IPS DF 4.7 (cell line): Measurements from ENCODE around the gene KLB.
A peak's percentile ranks its signal among the peaks of the same experiment; 100 is the strongest.
"Not testable (repeated sequence)": the region's sequence is repeated elsewhere in the genome, so short reads cannot be mapped to it uniquely, and the experiment has no call there.

Experiments used
- DNase-seq: peaks from one replicate; pipeline ENCODE4 v3.0.0-alpha.2; 2013; ENCODE audit warnings: low spot score; ENCODE audit errors: extremely low read depth

KLB gene

GRCh38 chr4:39426728-39427127, 20.0 kb downstream of the KLB start:
- no peak for DNase-seq

DNA sequence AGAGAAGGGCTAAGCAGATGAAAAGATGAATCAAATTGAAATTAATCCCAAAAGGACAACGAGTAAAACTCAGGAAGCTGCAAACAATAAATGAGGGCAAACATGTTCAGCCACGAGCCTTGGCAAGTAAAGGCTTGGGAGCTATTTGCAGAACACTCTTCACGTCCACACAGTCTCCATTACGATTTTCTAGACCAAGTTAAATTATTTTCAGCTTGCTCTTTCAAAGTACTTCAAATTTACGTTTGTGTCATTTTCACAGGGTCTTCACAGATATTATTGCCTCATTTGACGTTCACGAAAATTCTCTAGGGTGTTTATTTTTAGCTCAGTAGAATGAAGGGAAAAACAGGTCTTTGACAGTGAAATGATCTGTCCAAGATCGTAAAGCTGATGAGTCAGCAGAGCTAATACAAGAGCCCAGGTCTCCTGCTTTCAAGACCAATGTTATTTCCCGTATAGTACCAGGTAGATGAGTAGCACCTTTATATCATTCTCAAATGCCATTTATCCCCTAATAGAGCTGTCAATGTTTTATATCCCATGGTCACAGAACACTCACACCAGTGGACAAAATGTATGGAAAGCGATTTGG, 20.9 kb downstream of the KLB start:
- no peak for DNase-seq

DNA sequence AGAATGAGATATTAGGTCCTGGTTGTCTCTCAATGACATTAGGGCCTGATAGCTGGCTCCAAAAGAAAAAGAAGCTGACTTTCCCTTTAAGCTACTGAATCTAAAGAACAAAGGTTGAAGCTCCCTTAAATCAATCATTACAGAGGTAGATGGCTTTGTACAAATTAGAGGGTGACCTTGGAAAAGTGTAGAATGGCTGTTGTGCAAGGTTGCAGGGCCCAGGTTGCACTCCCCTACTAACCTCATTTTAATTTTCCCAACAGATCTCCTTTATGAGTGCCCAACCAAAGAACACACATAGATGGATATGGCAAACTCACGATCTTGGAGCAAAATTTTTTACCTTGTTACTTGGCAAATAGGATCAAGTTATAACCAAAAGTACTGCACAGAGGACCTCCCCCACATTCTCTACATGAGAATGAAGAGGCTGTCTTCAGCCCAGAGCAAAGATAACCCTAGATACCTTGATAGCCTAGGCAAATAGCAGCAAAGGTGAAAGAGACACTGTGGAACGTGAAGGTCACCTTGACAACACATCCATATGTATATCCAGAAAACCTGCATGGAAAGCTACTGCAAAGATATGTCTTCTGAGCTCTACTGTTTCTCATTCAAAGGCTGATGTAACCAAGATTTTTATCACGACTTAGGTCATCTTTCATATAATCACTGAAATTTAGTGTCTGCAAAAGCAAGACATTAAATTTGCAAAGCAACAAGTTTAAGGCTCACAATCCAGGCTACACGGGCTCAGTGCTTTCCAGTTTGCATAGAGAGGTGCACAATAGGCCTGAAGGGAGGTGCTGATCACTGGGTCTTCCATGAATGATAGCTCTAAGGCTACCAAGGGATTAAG, 23.0 kb downstream of the KLB start:
- DNase-seq, result no peak

- no peak for DNase-seq
These were observed 27.3 kb downstream of the KLB start for GRCh38 chr4:39433878-39434492.

- no peak for DNase-seq
These were observed 29.2 kb downstream of the KLB start for GRCh38 chr4:39435659-39436563.

DNA sequence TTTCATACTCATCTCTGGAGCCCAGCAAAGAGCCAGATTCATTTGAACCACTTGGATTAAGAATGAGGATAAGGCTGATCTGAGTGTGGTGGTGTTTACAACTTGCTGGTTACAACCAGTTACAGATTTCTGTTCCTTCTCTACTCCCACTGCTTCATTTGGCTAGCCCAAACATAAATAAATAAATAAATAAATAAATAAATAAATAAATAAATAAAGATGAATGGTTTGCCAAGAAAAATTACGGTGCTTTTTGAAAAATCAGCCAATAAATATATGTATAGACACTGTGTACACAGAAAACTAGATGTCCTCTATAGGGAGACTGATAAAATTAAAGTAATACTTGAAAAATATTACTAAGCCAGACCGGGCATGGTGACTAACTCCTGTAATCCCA, 34.9 kb downstream of the KLB start:
- DNase-seq, result no peak

DNA sequence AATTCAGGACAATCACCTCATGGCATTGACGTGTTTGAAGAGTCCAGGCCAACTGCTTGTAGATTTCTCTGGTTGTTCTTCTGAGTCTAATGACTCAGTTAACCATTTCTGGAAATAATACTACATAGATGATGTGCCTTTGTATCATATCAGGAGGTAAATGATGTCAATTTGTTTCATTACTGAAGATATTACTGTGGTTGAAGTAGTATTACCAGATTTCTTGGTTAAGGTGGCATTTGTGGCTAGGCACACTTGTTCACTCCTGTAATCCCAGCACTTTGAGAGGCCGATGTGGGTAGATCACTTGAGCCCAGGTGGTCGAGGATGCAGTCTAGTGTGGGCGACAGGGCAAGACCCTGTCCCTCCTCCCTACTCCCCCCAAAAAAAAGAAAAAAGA, 36.3 kb downstream of the KLB start:
- no peak for DNase-seq

DNA sequence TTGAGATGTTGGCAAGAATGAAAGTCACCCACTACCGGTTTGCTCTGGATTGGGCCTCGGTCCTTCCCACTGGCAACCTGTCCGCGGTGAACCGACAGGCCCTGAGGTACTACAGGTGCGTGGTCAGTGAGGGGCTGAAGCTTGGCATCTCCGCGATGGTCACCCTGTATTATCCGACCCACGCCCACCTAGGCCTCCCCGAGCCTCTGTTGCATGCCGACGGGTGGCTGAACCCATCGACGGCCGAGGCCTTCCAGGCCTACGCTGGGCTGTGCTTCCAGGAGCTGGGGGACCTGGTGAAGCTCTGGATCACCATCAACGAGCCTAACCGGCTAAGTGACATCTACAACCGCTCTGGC, 39.7 kb downstream of the KLB start:
- no peak for DNase-seq

- DNase-seq, result no peak
These were observed 40.3 kb downstream of the KLB start for GRCh38 chr4:39446842-39447573.

DNA sequence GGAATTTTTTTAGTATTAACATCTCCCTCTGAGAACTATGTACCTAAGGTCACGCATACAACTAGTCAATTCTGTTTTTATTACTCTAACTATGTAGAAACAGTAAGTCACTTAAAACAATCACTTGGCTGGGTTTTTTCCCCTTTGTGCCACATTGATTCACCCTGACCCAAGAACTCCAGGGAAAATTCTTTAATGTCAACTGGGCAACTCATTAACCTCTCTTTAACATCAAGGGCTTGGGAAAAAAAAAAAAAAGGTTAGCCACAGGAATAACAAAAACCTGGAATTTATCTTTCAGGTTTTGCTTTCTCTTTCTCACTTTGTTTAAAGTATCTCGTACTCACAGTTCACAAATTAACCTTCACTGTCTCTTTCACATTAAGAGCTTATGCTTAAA, 43.9 kb downstream of the KLB start:
- DNase-seq, result no peak

DNA sequence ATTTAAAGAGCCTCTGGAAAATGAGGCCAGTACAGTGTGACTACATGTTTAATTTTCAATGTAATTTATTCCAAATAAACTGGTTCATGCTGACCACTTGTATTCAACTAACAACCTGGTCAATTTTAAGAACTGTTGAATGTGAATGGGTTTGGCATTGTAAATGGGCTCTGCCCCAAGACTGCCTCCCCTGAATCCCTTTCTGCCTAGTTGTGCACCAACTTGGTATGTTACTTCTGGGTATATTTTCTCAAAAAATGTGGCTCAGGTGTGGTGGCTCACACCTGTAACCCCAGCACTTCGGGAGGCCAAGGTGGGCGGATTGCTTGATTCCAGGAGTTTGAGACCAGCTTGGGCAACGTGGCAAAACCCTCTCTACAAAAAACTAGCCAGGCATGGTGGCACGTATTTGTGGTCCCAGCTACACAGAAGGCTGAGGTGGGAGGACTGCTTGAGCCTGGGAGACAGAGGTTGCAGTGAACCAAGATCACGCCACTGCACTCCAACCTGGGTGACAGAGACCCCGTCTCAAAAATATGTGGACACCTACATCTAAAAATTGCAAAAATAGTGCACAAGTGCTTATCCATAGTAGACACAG, 44.8 kb downstream of the KLB start:
- DNase-seq, result no peak

DNA sequence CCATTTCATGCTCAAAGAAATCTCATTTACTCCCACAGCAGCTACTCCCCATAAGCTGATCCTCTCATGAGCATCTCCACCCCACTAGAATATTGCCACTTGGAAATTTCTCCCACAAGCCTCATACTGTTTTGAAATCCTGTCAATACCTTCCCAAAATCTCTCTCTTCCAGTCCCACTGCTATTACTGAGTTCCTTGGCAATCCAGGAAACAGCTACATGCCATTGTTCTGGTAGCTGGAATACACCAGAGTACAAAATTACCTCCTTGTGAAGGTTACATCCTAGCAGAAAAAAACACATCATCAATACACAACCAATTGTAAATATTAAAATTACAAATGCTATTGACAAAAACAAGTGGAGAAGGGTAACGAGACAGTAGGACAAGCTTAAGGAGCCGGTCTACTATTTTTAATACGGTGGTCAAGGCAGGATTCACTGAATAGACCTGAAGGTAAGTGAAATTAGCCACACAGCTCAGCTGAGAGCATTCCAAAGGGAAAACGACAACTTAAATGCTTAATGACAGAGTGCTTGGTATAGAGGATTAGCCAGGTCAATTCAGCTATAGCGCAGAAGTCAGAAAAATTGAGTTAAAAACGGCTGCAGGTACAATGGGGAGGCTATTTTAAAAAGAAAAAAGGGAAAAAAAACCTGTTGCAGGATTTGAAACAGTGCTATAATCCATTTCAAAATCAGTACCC, 45.6 kb downstream of the KLB start:
- DNase-seq, result no peak

GRCh38 chr4:39452860-39453587, 46.3 kb downstream of the KLB start:
- no peak for DNase-seq

GRCh38 chr4:39453738-39454137, 47.0 kb downstream of the KLB start:
- no peak for DNase-seq

DNA sequence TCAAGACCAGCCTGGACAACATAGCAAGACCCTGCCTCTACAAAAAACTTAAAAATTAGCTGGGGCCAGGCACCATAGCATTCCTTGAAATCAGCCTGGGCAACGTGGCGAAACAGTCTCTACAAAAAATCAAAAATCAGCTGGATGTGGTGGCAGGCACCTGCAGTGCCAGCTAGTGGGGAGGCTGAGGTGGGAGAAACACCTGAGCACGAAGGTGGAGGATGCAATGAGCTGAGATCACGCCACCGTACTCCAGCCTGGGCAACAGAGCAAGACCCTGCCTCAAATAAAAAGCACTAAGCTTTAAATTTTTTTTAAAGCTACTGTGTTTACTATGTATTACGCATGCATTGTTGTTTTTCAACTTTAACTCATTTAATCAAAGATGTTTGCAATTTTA, 48.8 kb downstream of the KLB start:
- no peak for DNase-seq

GRCh38 chr4:39456946-39457763, 50.4 kb downstream of the KLB start:
- DNase-seq, result no peak

DNA sequence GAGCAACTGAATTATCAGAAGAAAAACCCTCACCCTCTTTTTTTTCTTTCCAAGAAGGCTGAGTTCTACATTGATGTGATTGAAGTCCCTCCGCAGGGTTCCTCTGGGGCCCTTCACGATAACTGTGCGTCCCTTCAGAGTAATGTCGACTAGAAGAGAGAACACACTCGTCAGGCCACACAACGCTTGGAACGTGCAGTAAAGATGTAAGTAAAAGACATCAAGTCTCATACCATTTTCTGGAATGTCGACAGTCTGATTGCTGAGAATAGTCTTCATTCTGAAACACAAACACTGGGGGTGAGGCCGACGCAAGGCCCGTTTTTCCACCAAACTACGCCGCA, 51.4 kb downstream of the KLB start:
- not testable (repeated sequence) for DNase-seq

DNA sequence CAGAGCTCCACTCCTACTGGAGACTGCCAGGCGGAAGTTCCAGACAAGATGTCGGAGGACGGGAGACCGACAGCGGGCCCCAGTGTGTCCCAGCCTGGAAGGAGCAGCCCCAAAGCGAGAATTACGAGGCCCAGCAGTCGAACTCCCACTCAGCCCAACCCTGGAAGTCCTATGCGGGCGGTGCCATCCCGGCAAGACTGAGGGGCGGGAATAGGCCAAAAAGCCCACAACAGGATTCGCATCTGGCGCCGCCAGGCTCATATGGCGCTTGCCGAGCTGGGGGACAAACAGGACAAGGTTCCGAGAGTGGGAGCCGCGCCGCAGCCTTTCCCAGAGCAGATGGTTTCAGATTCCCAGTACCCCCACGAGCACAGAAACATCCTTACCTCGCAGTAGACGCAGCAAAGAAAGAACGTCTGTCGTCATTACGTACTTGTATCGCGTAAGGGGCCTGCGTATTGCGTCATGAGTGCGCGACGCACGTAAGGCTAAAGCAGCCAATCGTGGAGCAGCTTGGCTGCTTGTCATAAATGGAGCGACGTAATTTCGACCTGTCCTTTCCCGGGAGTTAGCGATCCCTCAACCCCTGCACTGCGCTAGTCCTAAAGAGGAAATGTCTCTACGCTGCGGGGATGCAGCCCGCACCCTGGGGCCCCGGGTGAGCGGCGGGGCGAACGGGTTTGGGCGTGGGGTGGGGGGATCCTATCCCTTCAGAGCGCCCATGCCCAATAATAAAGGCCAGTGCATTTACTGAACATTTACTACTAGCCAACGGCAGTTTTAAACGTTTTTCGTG, 52.0 kb downstream of the KLB start, which contains the start of the genes LIAS and RPL9:
Gene LIAS, plus strand, starts transcription at position 552 of the 796 bp plus-strand sequence. Its CDS starts 62 bp downstream, at position 614.
Gene RPL9, minus strand, starts transcription at position 418 of the 796 bp plus-strand sequence. CDS start 483 bp downstream, outside the sequence.
- DNase-seq, result peak; percentile 95
